H1 (cell line): Measurements from ENCODE around the gene VWF. TPM values are rescaled to one million over a fixed set of nuclear protein-coding genes. Genes with fewer than 3 reads are reported as not detected.

ENCODE experiments used
- CHD7 ChIP-seq: fragments of 300-600 bp; sonication (generic); IDR thresholded peaks from 2 replicates; pipeline ENCODE4 v1.7.1; 2012; ENCODE audit warnings: low read length, moderate library complexity, mild to moderate bottlenecking, inconsistent platforms; ENCODE audit not compliant: insufficient replicate concordance
- polyA plus RNA-seq, 7 experiments: library from polyadenylated mRNA; depleted of rRNA in 3 of 7; stranded (reverse) in 5 of 7; unstranded in 2 of 7; fragments of >200 nt in 5 of 7; fragments of 200-250 nt in 2 of 7; gene quantifications; 1 replicate in 5 of 7; 2 replicates in 1 of 7; 4 replicates in 1 of 7; pipeline versions ENCODE4 v1.2.1 to v1.2.3, GENCODE V29; 2011 to 2013; ENCODE audit warnings: missing spikeins in 2 of 7, mixed read lengths in 2 of 7
- total RNA-seq: library from RNA; stranded (reverse); fragmentation: NEBNext Ultra II Directional; extraction: Animal tissue kit (Norgen Biotek cat#: 25700); gene quantifications from 2 replicates; pipeline ENCODE4 v1.2.1, GENCODE V29; 2021

VWF gene
- total and polyA plus RNA-seq, 2 of the 8 experiments (the other 6 are each of a cell fraction or from before 2014, with no cell fraction given) = 0.39 to 0.60 TPM

- no peak for TF ChIP-seq CHD7
Measured at GRCh38 chr12:5913387-5913786, 211.1 kb downstream of the VWF start (continued).
